Endothelial cell of umbilical vein (primary cell): Measurements from ENCODE around the gene LCT. TPM values are rescaled to one million over a fixed set of nuclear protein-coding genes. Genes with fewer than 3 reads are reported as not detected.

Source experiments
- BruUV-seq: library from RNA; stranded (reverse); fragments of 400-500 nt; replicated peaks from 2 replicates; lab custom pipeline; 2021; lab: Mats Ljungman, UMichigan
- CTCF ChIA-PET: fragments of 300-600, 350-600 bp; sonication (Branson Sonifier 250); formaldehyde crosslinking; loops from one replicate; lab custom pipeline; 2021; ENCODE audit warnings: antibody characterized with exemption, inconsistent platforms; lab: Charles Lee
- POLR2A ChIA-PET: fragments of 300-600, 350-600 bp; sonication (Branson Sonifier 250); formaldehyde crosslinking; loops from one replicate; lab custom pipeline; 2021; ENCODE audit warnings: antibody characterized with exemption, inconsistent platforms; lab: Charles Lee
- DNase-seq: peaks from one replicate; pipeline ENCODE4 v3.0.0-alpha.2; 2011; ENCODE audit warnings: low read depth, low spot score
- FAIRE-seq: peaks from 2 replicates; lab custom pipeline; 2011; peaks lifted over from hg19 to GRCh38; lab: Jason Lieb, UNC
- H2AFZ ChIP-seq: 2 replicates; pipeline ENCODE4 v1.6.0; 2012; ENCODE audit warnings: low read depth, low read length, control low read depth, inconsistent platforms
- H3K27ac ChIP-seq: 2 replicates; pipeline ENCODE4 v1.5.1; 2011; ENCODE audit warnings: low read depth, mild to moderate bottlenecking, control low read depth, low read length, moderate library complexity; ENCODE audit not compliant: insufficient read depth
- H3K27me3 ChIP-seq, 2 experiments: 2 replicates each; pipeline versions ENCODE4 v1.6.0 to v1.6.1; 2011; ENCODE audit warnings: low read length in 2 of 2, mixed read lengths in 1 of 2; ENCODE audit not compliant: control insufficient read depth in 2 of 2, insufficient read depth in 2 of 2
- H3K36me3 ChIP-seq, 2 experiments: 2 replicates in 1 of 2; 3 replicates in 1 of 2; pipeline ENCODE4 v1.5.1; 2011; ENCODE audit warnings: low read length in 2 of 2, mild to moderate bottlenecking in 1 of 2, moderate library complexity in 1 of 2; ENCODE audit not compliant: control insufficient read depth in 2 of 2, insufficient read depth in 2 of 2; ENCODE audit errors: extremely low read depth in 1 of 2
- H3K4me1 ChIP-seq: 3 replicates; pipeline ENCODE4 v1.5.1; 2011; ENCODE audit warnings: mild to moderate bottlenecking, low read length; ENCODE audit not compliant: control insufficient read depth, insufficient read depth; ENCODE audit errors: extremely low read depth
- H3K4me2 ChIP-seq: 2 replicates; pipeline ENCODE4 v1.6.1; 2011; ENCODE audit warnings: low read length, control low read depth, mixed read lengths; ENCODE audit not compliant: insufficient read depth
- H3K4me3 ChIP-seq, 3 experiments: fragments of 200-600 bp in 1 of 3; sonication (generic), shearing (Covaris generic) in 1 of 3; replicated peaks in 1 of 3; 2 replicates each; pipeline ENCODE4 v1.5.1; 2011 to 2016; ENCODE audit warnings: control low read depth in 3 of 3, low read length in 3 of 3, mild to moderate bottlenecking in 2 of 3, inconsistent platforms in 1 of 3, low read depth in 1 of 3, moderate library complexity in 1 of 3; ENCODE audit not compliant: insufficient read depth in 1 of 3
- H3K79me2 ChIP-seq: 2 replicates; pipeline ENCODE4 v1.6.0; 2012; ENCODE audit warnings: low read length, inconsistent platforms; ENCODE audit not compliant: control insufficient read depth, insufficient read depth
- H3K9ac ChIP-seq: replicated peaks from 2 replicates; pipeline ENCODE3; 2011; ENCODE audit warnings: low read length, control low read depth; ENCODE audit not compliant: insufficient read depth; ENCODE audit errors: extremely low read depth
- H3K9me1 ChIP-seq: replicated peaks from 3 replicates; pipeline ENCODE4 v1.6.0; 2011; ENCODE audit warnings: mild to moderate bottlenecking, low read length; ENCODE audit not compliant: control insufficient read depth, insufficient read depth; ENCODE audit errors: extremely low read depth
- H3K9me3 ChIP-seq: replicated peaks from 2 replicates; pipeline ENCODE4 v1.5.1; 2012; ENCODE audit warnings: low read length, inconsistent platforms; ENCODE audit not compliant: control insufficient read depth, insufficient read depth
- H4K20me1 ChIP-seq: replicated peaks from 2 replicates; pipeline ENCODE3; 2011; ENCODE audit warnings: mild to moderate bottlenecking, low read length; ENCODE audit not compliant: control insufficient read depth, insufficient read depth; ENCODE audit errors: extremely low read depth
- EZH2 ChIP-seq: IDR thresholded peaks from 2 replicates; pipeline ENCODE4 v1.6.1; 2012; ENCODE audit warnings: borderline replicate concordance, low read depth, mild to moderate bottlenecking, moderate library complexity, low read length, inconsistent platforms; ENCODE audit not compliant: severe bottlenecking
- FOS ChIP-seq: IDR thresholded peaks from 2 replicates; pipeline ENCODE4 v1.6.1; 2011; ENCODE audit warnings: mild to moderate bottlenecking, low read length, moderate library complexity, borderline replicate concordance; ENCODE audit not compliant: insufficient read depth
- GATA2 ChIP-seq: IDR thresholded peaks from 2 replicates; pipeline ENCODE4 v1.7.0; 2011; ENCODE audit warnings: low read depth, mild to moderate bottlenecking, moderate library complexity, mixed read lengths, low read length; ENCODE audit not compliant: insufficient read length, insufficient read depth
- JUN ChIP-seq: IDR thresholded peaks from 2 replicates; pipeline ENCODE4 v1.6.1; 2011; ENCODE audit warnings: borderline replicate concordance, low read depth; ENCODE audit not compliant: insufficient read length, insufficient read depth
- MAX ChIP-seq: IDR thresholded peaks from 2 replicates; pipeline ENCODE4 v1.6.1; 2011; ENCODE audit not compliant: insufficient read depth, insufficient read length
- MYC ChIP-seq: IDR thresholded peaks from one replicate; pipeline ENCODE4 v1.6.1; 2011; ENCODE audit warnings: mild to moderate bottlenecking, low read depth, low read length
- POLR2A ChIP-seq: IDR thresholded peaks from 2 replicates; pipeline ENCODE4 v1.6.1; 2012; ENCODE audit warnings: low read depth, mild to moderate bottlenecking, control low read depth, low read length
- POLR2AphosphoS5 ChIP-seq: IDR thresholded peaks from 2 replicates; pipeline ENCODE4 v1.6.1; 2012; ENCODE audit warnings: low read depth, mild to moderate bottlenecking, control low read depth, low read length, moderate library complexity; ENCODE audit not compliant: insufficient read depth
- dilution Hi-C: fragments of 300-500 bp; cut with MboI; formaldehyde crosslinking; loops from one replicate; pipeline ENCODE4 v1.15.0; 2019; ENCODE audit warnings: low sequenced_read_pairs; ENCODE audit not compliant: extremely low pct_ligation_motif_present
- intact Hi-C: fragments of 100-400 bp; cut with micrococcal nuclease; formaldehyde crosslinking; loops from one replicate; pipeline ENCODE4 v1.10.0; 2022
- polyA plus RNA-seq, 4 experiments: library from polyadenylated mRNA; depleted of rRNA in 3 of 4; stranded (reverse) in 3 of 4; unstranded in 1 of 4; fragments of >200 nt; gene quantifications; 2 replicates each; pipeline versions ENCODE4 v1.2.1 to v1.2.3, GENCODE V29; 2011 to 2012; ENCODE audit warnings: missing spikeins in 1 of 4
- total RNA-seq: library from RNA; stranded (reverse); gene quantifications from 2 replicates; pipeline ENCODE4 v1.2.3, GENCODE V29; 2021
- TF ChIP-seq, protein P1 (sequence below), 2 donors: IDR thresholded peaks; 1 replicate in 1 of 2; 2 replicates in 1 of 2; pipeline ENCODE4 v1.5.1; 2011; ENCODE audit warnings: low read length in 2 of 2, mild to moderate bottlenecking in 2 of 2, moderate library complexity in 2 of 2, control low read depth in 1 of 2, inconsistent platforms in 1 of 2, low read depth in 1 of 2; ENCODE audit not compliant: insufficient read depth in 1 of 2; ENCODE audit errors: extremely low read depth in 1 of 2

Gene LCT
- total and polyA plus RNA-seq, 2 donors (not counting 3 experiments of a cell fraction or from before 2014, with no cell fraction given): 0.07 TPM; not detected in 1

- no peak overlapping the region for H3K27ac ChIP-seq
- no peak for TF ChIP-seq JUN
- no peak for TF ChIP-seq POLR2AphosphoS5
- TF ChIP-seq EZH2: no peak
- TF ChIP-seq POLR2A: no peak
- TF ChIP-seq GATA2: no peak
- TF ChIP-seq MAX: no peak
- TF ChIP-seq, protein P1, sequence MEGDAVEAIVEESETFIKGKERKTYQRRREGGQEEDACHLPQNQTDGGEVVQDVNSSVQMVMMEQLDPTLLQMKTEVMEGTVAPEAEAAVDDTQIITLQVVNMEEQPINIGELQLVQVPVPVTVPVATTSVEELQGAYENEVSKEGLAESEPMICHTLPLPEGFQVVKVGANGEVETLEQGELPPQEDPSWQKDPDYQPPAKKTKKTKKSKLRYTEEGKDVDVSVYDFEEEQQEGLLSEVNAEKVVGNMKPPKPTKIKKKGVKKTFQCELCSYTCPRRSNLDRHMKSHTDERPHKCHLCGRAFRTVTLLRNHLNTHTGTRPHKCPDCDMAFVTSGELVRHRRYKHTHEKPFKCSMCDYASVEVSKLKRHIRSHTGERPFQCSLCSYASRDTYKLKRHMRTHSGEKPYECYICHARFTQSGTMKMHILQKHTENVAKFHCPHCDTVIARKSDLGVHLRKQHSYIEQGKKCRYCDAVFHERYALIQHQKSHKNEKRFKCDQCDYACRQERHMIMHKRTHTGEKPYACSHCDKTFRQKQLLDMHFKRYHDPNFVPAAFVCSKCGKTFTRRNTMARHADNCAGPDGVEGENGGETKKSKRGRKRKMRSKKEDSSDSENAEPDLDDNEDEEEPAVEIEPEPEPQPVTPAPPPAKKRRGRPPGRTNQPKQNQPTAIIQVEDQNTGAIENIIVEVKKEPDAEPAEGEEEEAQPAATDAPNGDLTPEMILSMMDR (IDR thresholded peaks at IDR 0.05; ENCODE audit: extremely low read depth in 1 of 2, insufficient read depth in 1 of 2, low read depth in 1 of 2, low read length in 2 of 2): no peak
- TF ChIP-seq MYC: no peak
- no peak for TF ChIP-seq FOS
- CTCF ChIA-PET: no interaction called here
- no peaks in the 10 kb centered on the region for H4K20me1 ChIP-seq
- no peak overlapping the region for H3K4me3 ChIP-seq
- H3K9me1 ChIP-seq: no peaks in the 10 kb centered on the region
- DNase-seq (no peak), FAIRE-seq (no peak)
- H3K79me2 ChIP-seq: no peaks in the 10 kb centered on the region
- no peak overlapping the region for H2AFZ ChIP-seq
- intact Hi-C loops: no loop called here
- H3K9ac ChIP-seq: no peak overlapping the region
- peaks cover 0 to 3% of the 10 kb centered on the region in 2 experiments for H3K27me3 ChIP-seq
- no TSS peak for BruUV-seq
- no peaks in the 10 kb centered on the region for H3K4me1 ChIP-seq
- dilution Hi-C loops: no loop called here
- no peaks in the 10 kb centered on the region for H3K36me3 ChIP-seq
- no peaks in the 10 kb centered on the region for H3K9me3 ChIP-seq
- H3K4me2 ChIP-seq: no peak overlapping the region
- POLR2A ChIA-PET: no interaction called here
Measured at GRCh38 chr2:135817466-135817865, 19.5 kb downstream of the LCT start.
